Measurements from ENCODE around the gene ZBTB9.

DNA sequence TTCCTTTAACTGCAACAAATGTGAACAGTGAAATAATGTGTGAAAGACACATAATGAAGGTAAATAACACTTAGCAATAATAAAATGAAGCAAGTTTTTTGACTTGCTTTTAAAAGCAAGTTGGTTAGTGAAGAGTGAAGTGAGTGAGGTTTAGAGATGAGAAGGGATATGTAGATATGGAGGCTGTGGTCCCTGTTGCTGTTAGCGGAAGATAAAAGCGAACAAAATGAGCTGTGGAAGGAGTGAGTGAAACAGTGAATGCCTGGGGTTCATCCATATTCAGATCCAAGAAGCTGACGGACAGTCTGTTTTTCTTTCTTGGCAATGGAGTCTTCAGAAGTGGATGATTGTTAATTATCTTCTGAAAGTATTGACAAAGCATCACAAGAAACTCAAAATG is 23.5 kb downstream of the ZBTB9 start:
- TF ChIP-seq, protein P1, sequence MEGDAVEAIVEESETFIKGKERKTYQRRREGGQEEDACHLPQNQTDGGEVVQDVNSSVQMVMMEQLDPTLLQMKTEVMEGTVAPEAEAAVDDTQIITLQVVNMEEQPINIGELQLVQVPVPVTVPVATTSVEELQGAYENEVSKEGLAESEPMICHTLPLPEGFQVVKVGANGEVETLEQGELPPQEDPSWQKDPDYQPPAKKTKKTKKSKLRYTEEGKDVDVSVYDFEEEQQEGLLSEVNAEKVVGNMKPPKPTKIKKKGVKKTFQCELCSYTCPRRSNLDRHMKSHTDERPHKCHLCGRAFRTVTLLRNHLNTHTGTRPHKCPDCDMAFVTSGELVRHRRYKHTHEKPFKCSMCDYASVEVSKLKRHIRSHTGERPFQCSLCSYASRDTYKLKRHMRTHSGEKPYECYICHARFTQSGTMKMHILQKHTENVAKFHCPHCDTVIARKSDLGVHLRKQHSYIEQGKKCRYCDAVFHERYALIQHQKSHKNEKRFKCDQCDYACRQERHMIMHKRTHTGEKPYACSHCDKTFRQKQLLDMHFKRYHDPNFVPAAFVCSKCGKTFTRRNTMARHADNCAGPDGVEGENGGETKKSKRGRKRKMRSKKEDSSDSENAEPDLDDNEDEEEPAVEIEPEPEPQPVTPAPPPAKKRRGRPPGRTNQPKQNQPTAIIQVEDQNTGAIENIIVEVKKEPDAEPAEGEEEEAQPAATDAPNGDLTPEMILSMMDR (IDR thresholded peaks at IDR 0.05 in 2 of 3, conservative IDR thresholded peaks at IDR 0.05 in 1 of 3; ENCODE audit: borderline replicate concordance in 1 of 3, insufficient read depth in 1 of 3, low read depth in 2 of 3, low read length in 2 of 3): no peak
- TF ChIP-seq SP1 (IDR thresholded peaks at IDR 0.05; ENCODE audit: low read depth): no peak
- no peak for TF ChIP-seq POLR2A (IDR thresholded peaks at IDR 0.05; ENCODE audit: borderline replicate concordance, extremely low read depth, insufficient read depth, insufficient read length)
- TF ChIP-seq EGR1 (IDR thresholded peaks at IDR 0.05; ENCODE audit: low read depth): no peak
- no peak for TF ChIP-seq RAD21 (IDR thresholded peaks at IDR 0.05; ENCODE audit: low read depth)
- TF ChIP-seq, protein P2, sequence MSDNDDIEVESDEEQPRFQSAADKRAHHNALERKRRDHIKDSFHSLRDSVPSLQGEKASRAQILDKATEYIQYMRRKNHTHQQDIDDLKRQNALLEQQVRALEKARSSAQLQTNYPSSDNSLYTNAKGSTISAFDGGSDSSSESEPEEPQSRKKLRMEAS (IDR thresholded peaks at IDR 0.05): no peak
- TF ChIP-seq EZH2 (IDR thresholded peaks at IDR 0.05): no peak
- no peak for TF ChIP-seq JUND (IDR thresholded peaks at IDR 0.05)
- no peak for TF ChIP-seq YY1 (IDR thresholded peaks at IDR 0.05; ENCODE audit: extremely low read depth, insufficient replicate concordance, low read depth, low read length)
- TF ChIP-seq CEBPB (IDR thresholded peaks at IDR 0.05; ENCODE audit: low read depth): no peak
- no peak for TF ChIP-seq SRF (IDR thresholded peaks at IDR 0.05; ENCODE audit: low read depth)
- TF ChIP-seq CBX3 (IDR thresholded peaks at IDR 0.05; ENCODE audit: low read depth): no peak

Data from HCT116 (cell line).